ENCODE data around the gene GSTM3. TPM values are rescaled to one million over a fixed set of nuclear protein-coding genes. Genes with fewer than 3 reads are reported as not detected.

Gene GSTM3
- total RNA-seq, 1 experiment from 2014 or later = 2.2 TPM

DNA sequence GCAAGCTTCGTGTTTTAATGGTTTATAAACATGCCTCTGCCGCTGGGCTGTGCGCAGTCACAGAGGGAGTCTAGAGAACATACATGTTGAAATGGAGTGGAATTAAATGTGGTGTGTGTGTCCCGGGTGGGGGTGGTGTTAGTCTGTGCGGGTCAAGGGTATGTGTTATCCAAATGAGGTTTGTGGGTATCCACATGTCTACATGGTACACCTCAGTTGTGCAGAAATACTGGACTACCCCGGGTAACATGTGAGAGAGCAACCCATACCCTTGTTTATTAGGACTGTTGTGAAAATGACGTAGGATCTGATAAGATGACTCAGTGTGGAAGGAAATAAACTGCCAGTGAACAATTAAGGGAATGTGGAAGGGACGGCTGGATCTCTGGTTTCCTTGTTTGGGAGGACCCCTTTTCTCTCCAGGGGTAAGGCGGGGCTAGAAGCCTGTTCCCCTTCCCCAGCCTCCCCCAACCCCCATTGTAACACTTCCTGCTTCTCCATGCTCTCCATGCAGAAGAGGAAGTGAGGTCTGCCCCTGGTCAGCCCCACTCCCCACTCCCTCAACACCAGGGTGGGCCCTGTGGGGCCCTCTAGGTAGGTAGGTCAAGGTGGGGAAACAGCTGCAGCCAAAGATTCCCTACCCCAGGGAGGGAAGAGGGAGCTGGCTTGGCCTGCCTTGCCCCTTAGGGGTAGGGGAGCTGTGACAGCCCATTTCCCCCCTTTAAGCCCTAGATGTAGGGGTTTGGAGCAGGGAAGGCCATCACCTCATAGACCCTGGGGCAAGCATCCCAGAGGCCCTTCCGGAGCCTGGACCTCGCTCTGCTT, 22.2 kb upstream of the GSTM3 start:
- Mint-ChIP-seq H3K27me3 (ENCODE audit: low read depth) (no peaks in the 10 kb centered on the region; the same call in 1 of the 2 replicates), H3K9me3 (no peaks in the 10 kb centered on the region), H3K4me1 (peaks cover 6% of the 10 kb centered on the region; the same call in 1 of the 2 replicates), H3K27ac (no peak overlapping the region), H3K4me3 (no peak overlapping the region), H3K36me3 (no peaks in the 10 kb centered on the region)
- ATAC-seq = no peak
- DNase-seq (ENCODE audit: low spot score) = no peak
- ChIA-PET POLR2A (no interaction called here), CTCF (interaction anchor here (0.7 to 3.7 kb wide), 3 partner anchors 123 to 273 kb away, joined by 3 to 21 read pairs (median 3); no protein-coding TSS in a partner anchor)
- TF ChIP-seq ZNF232 (CRISPR knock-in tag; IDR thresholded peaks at IDR 0.05) (no peak), RELA (CRISPR knock-in tag; IDR thresholded peaks at IDR 0.05; ENCODE audit: borderline replicate concordance) (no peak), ZNF263 (CRISPR knock-in tag; IDR thresholded peaks at IDR 0.05; ENCODE audit: low read depth) (no peak), FOXJ3 (CRISPR knock-in tag; IDR thresholded peaks at IDR 0.05; ENCODE audit: borderline replicate concordance) (no peak), FOXP1 (CRISPR knock-in tag; IDR thresholded peaks at IDR 0.05; ENCODE audit: borderline replicate concordance) (no peak), SP1 (CRISPR knock-in tag; conservative IDR thresholded peaks at IDR 0.05) (no peak), SMAD3 (CRISPR knock-in tag; IDR thresholded peaks at IDR 0.05; ENCODE audit: borderline replicate concordance) (no peak), NFE2L1 (CRISPR knock-in tag; IDR thresholded peaks at IDR 0.05) (no peak)
- TF ChIP-seq, protein P1, sequence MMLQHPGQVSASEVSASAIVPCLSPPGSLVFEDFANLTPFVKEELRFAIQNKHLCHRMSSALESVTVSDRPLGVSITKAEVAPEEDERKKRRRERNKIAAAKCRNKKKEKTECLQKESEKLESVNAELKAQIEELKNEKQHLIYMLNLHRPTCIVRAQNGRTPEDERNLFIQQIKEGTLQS (CRISPR knock-in tag; conservative IDR thresholded peaks at IDR 0.05) = no peak
- TF ChIP-seq, protein P2, sequence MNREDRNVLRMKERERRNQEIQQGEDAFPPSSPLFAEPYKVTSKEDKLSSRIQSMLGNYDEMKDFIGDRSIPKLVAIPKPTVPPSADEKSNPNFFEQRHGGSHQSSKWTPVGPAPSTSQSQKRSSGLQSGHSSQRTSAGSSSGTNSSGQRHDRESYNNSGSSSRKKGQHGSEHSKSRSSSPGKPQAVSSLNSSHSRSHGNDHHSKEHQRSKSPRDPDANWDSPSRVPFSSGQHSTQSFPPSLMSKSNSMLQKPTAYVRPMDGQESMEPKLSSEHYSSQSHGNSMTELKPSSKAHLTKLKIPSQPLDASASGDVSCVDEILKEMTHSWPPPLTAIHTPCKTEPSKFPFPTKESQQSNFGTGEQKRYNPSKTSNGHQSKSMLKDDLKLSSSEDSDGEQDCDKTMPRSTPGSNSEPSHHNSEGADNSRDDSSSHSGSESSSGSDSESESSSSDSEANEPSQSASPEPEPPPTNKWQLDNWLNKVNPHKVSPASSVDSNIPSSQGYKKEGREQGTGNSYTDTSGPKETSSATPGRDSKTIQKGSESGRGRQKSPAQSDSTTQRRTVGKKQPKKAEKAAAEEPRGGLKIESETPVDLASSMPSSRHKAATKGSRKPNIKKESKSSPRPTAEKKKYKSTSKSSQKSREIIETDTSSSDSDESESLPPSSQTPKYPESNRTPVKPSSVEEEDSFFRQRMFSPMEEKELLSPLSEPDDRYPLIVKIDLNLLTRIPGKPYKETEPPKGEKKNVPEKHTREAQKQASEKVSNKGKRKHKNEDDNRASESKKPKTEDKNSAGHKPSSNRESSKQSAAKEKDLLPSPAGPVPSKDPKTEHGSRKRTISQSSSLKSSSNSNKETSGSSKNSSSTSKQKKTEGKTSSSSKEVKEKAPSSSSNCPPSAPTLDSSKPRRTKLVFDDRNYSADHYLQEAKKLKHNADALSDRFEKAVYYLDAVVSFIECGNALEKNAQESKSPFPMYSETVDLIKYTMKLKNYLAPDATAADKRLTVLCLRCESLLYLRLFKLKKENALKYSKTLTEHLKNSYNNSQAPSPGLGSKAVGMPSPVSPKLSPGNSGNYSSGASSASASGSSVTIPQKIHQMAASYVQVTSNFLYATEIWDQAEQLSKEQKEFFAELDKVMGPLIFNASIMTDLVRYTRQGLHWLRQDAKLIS (CRISPR knock-in tag; IDR thresholded peaks at IDR 0.05; ENCODE audit: borderline replicate concordance) = no peak
- TF ChIP-seq, protein P3, sequence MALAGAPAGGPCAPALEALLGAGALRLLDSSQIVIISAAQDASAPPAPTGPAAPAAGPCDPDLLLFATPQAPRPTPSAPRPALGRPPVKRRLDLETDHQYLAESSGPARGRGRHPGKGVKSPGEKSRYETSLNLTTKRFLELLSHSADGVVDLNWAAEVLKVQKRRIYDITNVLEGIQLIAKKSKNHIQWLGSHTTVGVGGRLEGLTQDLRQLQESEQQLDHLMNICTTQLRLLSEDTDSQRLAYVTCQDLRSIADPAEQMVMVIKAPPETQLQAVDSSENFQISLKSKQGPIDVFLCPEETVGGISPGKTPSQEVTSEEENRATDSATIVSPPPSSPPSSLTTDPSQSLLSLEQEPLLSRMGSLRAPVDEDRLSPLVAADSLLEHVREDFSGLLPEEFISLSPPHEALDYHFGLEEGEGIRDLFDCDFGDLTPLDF (CRISPR knock-in tag; IDR thresholded peaks at IDR 0.05) = no peak
- TF ChIP-seq, protein P4, sequence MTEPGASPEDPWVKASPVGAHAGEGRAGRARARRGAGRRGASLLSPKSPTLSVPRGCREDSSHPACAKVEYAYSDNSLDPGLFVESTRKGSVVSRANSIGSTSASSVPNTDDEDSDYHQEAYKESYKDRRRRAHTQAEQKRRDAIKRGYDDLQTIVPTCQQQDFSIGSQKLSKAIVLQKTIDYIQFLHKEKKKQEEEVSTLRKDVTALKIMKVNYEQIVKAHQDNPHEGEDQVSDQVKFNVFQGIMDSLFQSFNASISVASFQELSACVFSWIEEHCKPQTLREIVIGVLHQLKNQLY (CRISPR knock-in tag; IDR thresholded peaks at IDR 0.05) = no peak

DNA sequence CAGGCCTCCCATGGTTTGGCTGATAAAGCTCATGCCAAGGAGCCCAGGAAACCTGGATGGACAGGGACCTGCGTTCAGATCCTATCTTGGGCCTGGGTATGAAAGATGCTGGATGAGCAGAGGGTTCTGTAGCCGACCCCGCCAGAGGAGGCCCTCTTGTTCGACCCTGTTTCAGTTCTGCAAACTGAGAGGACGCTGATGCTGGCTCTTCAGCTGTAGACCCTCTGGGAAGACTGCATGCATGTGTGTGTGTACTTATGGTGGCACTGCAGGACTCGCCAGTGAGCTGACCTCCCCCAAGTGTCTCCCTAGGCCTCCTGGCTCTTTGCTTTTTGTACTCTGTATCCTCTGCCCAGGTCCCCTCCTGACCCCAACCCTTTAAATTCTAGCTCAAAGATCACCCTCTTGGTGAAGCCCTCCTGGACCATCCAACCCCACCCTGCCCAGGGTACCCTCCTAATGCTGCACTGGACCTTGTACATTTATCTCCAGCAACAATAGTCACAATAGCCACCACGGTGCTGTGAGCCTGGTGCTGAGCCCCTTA, 21.3 kb upstream of the GSTM3 start:
- ChIA-PET CTCF (interaction anchor here (1.3 kb wide), 1 partner anchor 12 kb away, joined by 3 read pairs; no protein-coding TSS in a partner anchor), POLR2A (no interaction called here)
- Mint-ChIP-seq H3K4me3 (no peak overlapping the region), H3K9me3 (no peaks in the 10 kb centered on the region), H3K27me3 (ENCODE audit: low read depth) (no peaks in the 10 kb centered on the region; the same call in 1 of the 2 replicates), H3K27ac (no peak overlapping the region), H3K36me3 (no peaks in the 10 kb centered on the region), H3K4me1 (peaks cover 6% of the 10 kb centered on the region; the same call in 1 of the 2 replicates)
- DNase-seq (ENCODE audit: low spot score) = no peak
- no peak for TF ChIP-seq ETV6 (CRISPR knock-in tag; IDR thresholded peaks at IDR 0.05)
- TF ChIP-seq ZNF138 (CRISPR knock-in tag; conservative IDR thresholded peaks at IDR 0.05) = no peak
- ATAC-seq = no peak
